Measurements from ENCODE around the gene SACM1L. TPM values are rescaled to one million over a fixed set of nuclear protein-coding genes. Genes with fewer than 3 reads are reported as not detected.

Gene SACM1L
- total RNA-seq, 2 donors from 2014 or later: 25.1 to 49.5 TPM

GRCh38 chr3:45792516-45793172 is 103.4 kb downstream of the SACM1L start:
- WGBS, 2 donors: 60 to 74% methylated on average over 2 to 7 of the region's 7 CpGs
- peaks cover 41% of the 10 kb centered on the region for H3K4me1 ChIP-seq
- intact Hi-C loops (cut with DNase I): no loop called here

GRCh38 chr3:45793482-45794176 is 104.4 kb downstream of the SACM1L start:
- peak; percentile 78 for ATAC-seq
- intact Hi-C loops (cut with DNase I): no loop called here
- H3K4me3 ChIP-seq: no peak overlapping the region
- H3K27ac ChIP-seq: peak overlapping the region; percentile 44 to 78 (median 61)
- no peaks in the 10 kb centered on the region for H3K36me3 ChIP-seq (replicated peaks in 1 of 2; ENCODE audit: insufficient read depth in 1 of 2, low read depth in 2 of 2)
- TF ChIP-seq POLR2A (IDR thresholded peaks at IDR 0.05): peak in 1 of 3 donors; percentile 29
- peak in 1 of 7 experiments; percentile 8 for TF ChIP-seq CTCF (IDR thresholded peaks at IDR 0.05)
- peaks cover 0 to 9% of the 10 kb centered on the region in 2 donors for H3K27me3 ChIP-seq
- no peaks in the 10 kb centered on the region for H3K9me3 ChIP-seq
- peak; percentile 36 to 62 (median 48) for DNase-seq
- peaks cover 41% of the 10 kb centered on the region for H3K4me1 ChIP-seq
- WGBS, 2 donors: 40 to 46% methylated on average over 9 of the region's 9 CpGs

More at GRCh38 chr3:45792516-45793172, 103.4 kb downstream of the SACM1L start:
- no peak for DNase-seq
- TF ChIP-seq POLR2A (IDR thresholded peaks at IDR 0.05) (no peak), CTCF (IDR thresholded peaks at IDR 0.05) (no peak)
- no peak overlapping the region for H3K4me3 ChIP-seq
- no peaks in the 10 kb centered on the region for H3K36me3 ChIP-seq (replicated peaks in 1 of 2; ENCODE audit: insufficient read depth in 1 of 2, low read depth in 2 of 2)
- no peaks in the 10 kb centered on the region for H3K9me3 ChIP-seq
- ATAC-seq: no peak
- peaks cover 0 to 9% of the 10 kb centered on the region in 2 donors for H3K27me3 ChIP-seq
- H3K27ac ChIP-seq: peak overlapping the region in 3 of 4 donors; percentile 18 to 78 (median 72)

GRCh38 chr3:45794177-45794560 is 105.0 kb downstream of the SACM1L start:
- 90% methylated on average over 5 of the region's 5 CpGs for WGBS, 2 donors
- no peaks in the 10 kb centered on the region for H3K36me3 ChIP-seq (replicated peaks in 1 of 2; ENCODE audit: insufficient read depth in 1 of 2, low read depth in 2 of 2)
- peak overlapping the region; percentile 44 to 78 (median 61) for H3K27ac ChIP-seq
- H3K4me1 ChIP-seq: peaks cover 41% of the 10 kb centered on the region
- peaks cover 0 to 9% of the 10 kb centered on the region in 2 donors for H3K27me3 ChIP-seq
- DNase-seq (no peak), ATAC-seq (no peak)
- H3K9me3 ChIP-seq: no peaks in the 10 kb centered on the region
- TF ChIP-seq CTCF (IDR thresholded peaks at IDR 0.05): no peak
- no peak overlapping the region for H3K4me3 ChIP-seq
- intact Hi-C loops (cut with DNase I): no loop called here

GRCh38 chr3:45794660-45795059 is 105.5 kb downstream of the SACM1L start:
- no peaks in the 10 kb centered on the region for H3K36me3 ChIP-seq (replicated peaks in 1 of 2; ENCODE audit: insufficient read depth in 1 of 2, low read depth in 2 of 2)
- H3K4me3 ChIP-seq: no peak overlapping the region
- WGBS, 2 donors: 83 to 93% methylated on average over 1 of the region's 1 CpG
- H3K4me1 ChIP-seq: peaks cover 41% of the 10 kb centered on the region
- TF ChIP-seq CTCF (IDR thresholded peaks at IDR 0.05): no peak
- TF ChIP-seq POLR2A (IDR thresholded peaks at IDR 0.05): no peak
- no peak for ATAC-seq
- intact Hi-C loops (cut with DNase I): no loop called here
- peak overlapping the region in 2 of 4 donors; percentile 72 to 78 for H3K27ac ChIP-seq
- H3K9me3 ChIP-seq: no peaks in the 10 kb centered on the region
- DNase-seq: no peak
- H3K27me3 ChIP-seq: peaks cover 0 to 9% of the 10 kb centered on the region in 2 donors

Small RNA genes lying within 50 kb of the gene (small RNA-seq; reads per million reads assigned to genes)
- gene RN7SL145P: not detected

Other genes starting within 250 kb of the SACM1L start
- gene LIMD1, start 94.6 kb upstream of the SACM1L start, total RNA-seq: 10 to 100 TPM; 22.8 to 32.6 TPM
- gene SLC6A20, start 107.1 kb downstream of the SACM1L start, total RNA-seq: 1 to 10 TPM; 4.7 to 5.3 TPM
- gene LZTFL1, start 152.7 kb downstream of the SACM1L start, total RNA-seq: 10 to 100 TPM; 12.5 to 14.5 TPM
- gene CCR9, start 197.1 kb downstream of the SACM1L start, total RNA-seq: not detected

All from body of pancreas (tissue), 4 donors.